GM23338 (cell line): ENCODE results near the gene NAA15. TPM values are rescaled to one million over a fixed set of nuclear protein-coding genes. Genes with fewer than 3 reads are reported as not detected.
A peak's percentile ranks its signal among the peaks of the same experiment; 100 is the strongest.
"Not testable (repeated sequence)": the region's sequence is repeated elsewhere in the genome, so short reads cannot be mapped to it uniquely, and the experiment has no call there.

Experiments
- ATAC-seq: fragments of 200-7000 bp; cut with Tn5 transposase; 3 replicates; pipeline ENCODE4 v1.9.1; 2020
- DNase-seq: peaks from one replicate; pipeline ENCODE4 v3.0.0-alpha.2; 2015; ENCODE audit warnings: low spot score
- H2AFZ ChIP-seq: fragments of 200-600 bp; sonication (generic); 2 replicates; pipeline ENCODE4 v1.8.0; 2016; ENCODE audit warnings: antibody characterized with exemption, mild to moderate bottlenecking, moderate library complexity
- H3F3A ChIP-seq: fragments of 200-600 bp; sonication (generic); replicated peaks from 2 replicates; pipeline ENCODE4 v1.8.0; 2017; ENCODE audit warnings: antibody characterized with exemption, mixed run types, low read depth
- H3K27ac ChIP-seq: fragments of 200-600 bp; sonication (generic); 2 replicates; pipeline ENCODE4 v1.6.1; 2016; ENCODE audit warnings: low read depth
- H3K27me3 ChIP-seq: fragments of 200-600 bp; sonication (generic); 2 replicates; pipeline ENCODE4 v1.8.0; 2016; ENCODE audit warnings: mild to moderate bottlenecking, mixed run types, moderate library complexity; ENCODE audit not compliant: insufficient read depth
- H3K36me3 ChIP-seq: fragments of 200-600 bp; sonication (generic); 2 replicates; pipeline ENCODE4 v1.8.0; 2016; ENCODE audit warnings: mild to moderate bottlenecking; ENCODE audit not compliant: insufficient read depth
- H3K4me1 ChIP-seq: fragments of 200-600 bp; sonication (generic); 2 replicates; pipeline ENCODE4 v1.8.0; 2016; ENCODE audit warnings: mild to moderate bottlenecking, moderate library complexity; ENCODE audit not compliant: insufficient read depth
- H3K4me2 ChIP-seq: fragments of 200-600 bp; sonication (generic); 2 replicates; pipeline ENCODE4 v1.7.1; 2017; ENCODE audit warnings: mixed run types
- H3K4me3 ChIP-seq: fragments of 200-600 bp; sonication (generic); 2 replicates; pipeline ENCODE4 v1.6.1; 2016; ENCODE audit warnings: mixed run types
- H3K79me2 ChIP-seq: fragments of 200-600 bp; sonication (generic); replicated peaks from 2 replicates; pipeline ENCODE4 v1.8.0; 2017; ENCODE audit warnings: mild to moderate bottlenecking; ENCODE audit not compliant: insufficient read depth
- H3K9me2 ChIP-seq: fragments of 200-600 bp; sonication (generic); 2 replicates; pipeline ENCODE4 v1.8.0; 2017; ENCODE audit not compliant: insufficient read depth
- H4K20me1 ChIP-seq: fragments of 200-600 bp; sonication (generic); replicated peaks from 2 replicates; pipeline ENCODE4 v1.8.0; 2017; ENCODE audit warnings: mild to moderate bottlenecking; ENCODE audit not compliant: insufficient read depth
- H3K27ac Mint-ChIP-seq: 2 replicates; pipeline ENCODE4 v1.8.0; 2020; ENCODE audit warnings: inconsistent platforms, mild to moderate bottlenecking, moderate library complexity, mixed read lengths
- H3K27me3 Mint-ChIP-seq: 3 replicates; pipeline ENCODE4 v1.8.0; 2022; ENCODE audit warnings: low read depth, mild to moderate bottlenecking, moderate library complexity, mixed read lengths, inconsistent platforms; ENCODE audit not compliant: insufficient read depth, poor library complexity
- H3K36me3 Mint-ChIP-seq: 3 replicates; pipeline ENCODE4 v1.8.0; 2021; ENCODE audit warnings: low read depth, mild to moderate bottlenecking, inconsistent platforms, moderate library complexity, mixed read lengths
- H3K4me1 Mint-ChIP-seq: 3 replicates; pipeline ENCODE4 v1.8.0; 2020; ENCODE audit warnings: mild to moderate bottlenecking, inconsistent platforms, mixed read lengths
- H3K4me3 Mint-ChIP-seq: 3 replicates; pipeline ENCODE4 v1.8.0; 2021; ENCODE audit warnings: moderate library complexity, mild to moderate bottlenecking, inconsistent platforms, mixed read lengths
- H3K9me3 Mint-ChIP-seq: 3 replicates; pipeline ENCODE4 v1.8.0; 2020; ENCODE audit warnings: moderate library complexity, mild to moderate bottlenecking, inconsistent platforms, mixed read lengths
- CREB1 ChIP-seq: fragments of 250-450 bp; sonication (Bioruptor Pico); IDR thresholded peaks from 2 replicates; pipeline ENCODE4 v1.5.0; 2020; ENCODE audit warnings: low read depth, mild to moderate bottlenecking, moderate library complexity
- EZH2phosphoT487 ChIP-seq: fragments of 200-600 bp; sonication (generic); IDR thresholded peaks from one replicate; pipeline ENCODE4 v1.8.1; 2018; ENCODE audit warnings: antibody characterized with exemption; ENCODE audit not compliant: unreplicated experiment
- POLR2AphosphoS5 ChIP-seq: IDR thresholded peaks from 2 replicates; pipeline ENCODE4 v1.6.1; 2016; ENCODE audit warnings: antibody characterized with exemption, low read depth
- STAT1 ChIP-seq: IDR thresholded peaks from one replicate; pipeline ENCODE4 v1.6.1; 2016; ENCODE audit warnings: antibody characterized with exemption; ENCODE audit not compliant: unreplicated experiment
- ZNF114 ChIP-seq: fragments of 250-450 bp; sonication (Bioruptor Pico); IDR thresholded peaks from 2 replicates; pipeline ENCODE4 v1.5.0; 2020; ENCODE audit warnings: mild to moderate bottlenecking, moderate library complexity
- polyA plus RNA-seq: library from polyadenylated mRNA; unstranded; fragments of >200 nt; fragmentation: Nextera tagmentation; extraction: Ambion mirVana; gene quantifications from 2 replicates; pipeline ENCODE4 v1.2.1, GENCODE V29; 2016
- total RNA-seq: library from RNA; depleted of rRNA; stranded (reverse); fragments of >200 nt; shearing (Covaris generic); gene quantifications from 2 replicates; pipeline ENCODE4 v1.2.3, GENCODE V29; 2014
- TF ChIP-seq, protein P1 (sequence below): IDR thresholded peaks from one replicate; pipeline ENCODE4 v1.6.1; 2018; ENCODE audit warnings: antibody characterized with exemption; ENCODE audit not compliant: unreplicated experiment
- TF ChIP-seq, protein P2 (sequence below): fragments of 250-450 bp; sonication (Bioruptor Pico); IDR thresholded peaks from 2 replicates; pipeline ENCODE4 v1.5.0; 2020; ENCODE audit warnings: mild to moderate bottlenecking, moderate library complexity

NAA15 gene
- total and polyA plus RNA-seq, 2 experiments from 2014 or later: 80.1 to 101 TPM

DNA sequence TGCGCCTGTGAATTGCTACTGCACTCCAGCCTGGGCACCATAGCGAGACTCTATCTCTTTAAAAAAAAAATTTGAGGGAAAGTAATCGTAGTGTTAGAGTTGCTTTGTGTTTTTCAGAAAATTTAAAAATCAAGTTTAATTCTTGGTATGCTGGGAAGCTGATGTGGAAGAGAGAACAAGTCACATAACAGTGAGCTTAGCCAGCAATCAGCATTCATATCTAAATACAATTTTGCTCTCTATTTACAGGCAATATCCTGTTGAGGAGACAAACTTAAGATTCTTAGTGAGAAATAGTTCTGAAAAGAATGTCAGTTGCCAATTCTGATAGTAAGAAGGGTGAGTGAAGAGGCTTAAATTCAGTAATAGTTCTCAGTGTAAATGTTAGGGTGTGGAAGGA lies 10.6 kb downstream of the NAA15 start (continued):
- TF ChIP-seq, protein P1, sequence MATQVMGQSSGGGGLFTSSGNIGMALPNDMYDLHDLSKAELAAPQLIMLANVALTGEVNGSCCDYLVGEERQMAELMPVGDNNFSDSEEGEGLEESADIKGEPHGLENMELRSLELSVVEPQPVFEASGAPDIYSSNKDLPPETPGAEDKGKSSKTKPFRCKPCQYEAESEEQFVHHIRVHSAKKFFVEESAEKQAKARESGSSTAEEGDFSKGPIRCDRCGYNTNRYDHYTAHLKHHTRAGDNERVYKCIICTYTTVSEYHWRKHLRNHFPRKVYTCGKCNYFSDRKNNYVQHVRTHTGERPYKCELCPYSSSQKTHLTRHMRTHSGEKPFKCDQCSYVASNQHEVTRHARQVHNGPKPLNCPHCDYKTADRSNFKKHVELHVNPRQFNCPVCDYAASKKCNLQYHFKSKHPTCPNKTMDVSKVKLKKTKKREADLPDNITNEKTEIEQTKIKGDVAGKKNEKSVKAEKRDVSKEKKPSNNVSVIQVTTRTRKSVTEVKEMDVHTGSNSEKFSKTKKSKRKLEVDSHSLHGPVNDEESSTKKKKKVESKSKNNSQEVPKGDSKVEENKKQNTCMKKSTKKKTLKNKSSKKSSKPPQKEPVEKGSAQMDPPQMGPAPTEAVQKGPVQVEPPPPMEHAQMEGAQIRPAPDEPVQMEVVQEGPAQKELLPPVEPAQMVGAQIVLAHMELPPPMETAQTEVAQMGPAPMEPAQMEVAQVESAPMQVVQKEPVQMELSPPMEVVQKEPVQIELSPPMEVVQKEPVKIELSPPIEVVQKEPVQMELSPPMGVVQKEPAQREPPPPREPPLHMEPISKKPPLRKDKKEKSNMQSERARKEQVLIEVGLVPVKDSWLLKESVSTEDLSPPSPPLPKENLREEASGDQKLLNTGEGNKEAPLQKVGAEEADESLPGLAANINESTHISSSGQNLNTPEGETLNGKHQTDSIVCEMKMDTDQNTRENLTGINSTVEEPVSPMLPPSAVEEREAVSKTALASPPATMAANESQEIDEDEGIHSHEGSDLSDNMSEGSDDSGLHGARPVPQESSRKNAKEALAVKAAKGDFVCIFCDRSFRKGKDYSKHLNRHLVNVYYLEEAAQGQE: no peak
- TF ChIP-seq EZH2phosphoT487 (no peak), POLR2AphosphoS5 (no peak)

DNA sequence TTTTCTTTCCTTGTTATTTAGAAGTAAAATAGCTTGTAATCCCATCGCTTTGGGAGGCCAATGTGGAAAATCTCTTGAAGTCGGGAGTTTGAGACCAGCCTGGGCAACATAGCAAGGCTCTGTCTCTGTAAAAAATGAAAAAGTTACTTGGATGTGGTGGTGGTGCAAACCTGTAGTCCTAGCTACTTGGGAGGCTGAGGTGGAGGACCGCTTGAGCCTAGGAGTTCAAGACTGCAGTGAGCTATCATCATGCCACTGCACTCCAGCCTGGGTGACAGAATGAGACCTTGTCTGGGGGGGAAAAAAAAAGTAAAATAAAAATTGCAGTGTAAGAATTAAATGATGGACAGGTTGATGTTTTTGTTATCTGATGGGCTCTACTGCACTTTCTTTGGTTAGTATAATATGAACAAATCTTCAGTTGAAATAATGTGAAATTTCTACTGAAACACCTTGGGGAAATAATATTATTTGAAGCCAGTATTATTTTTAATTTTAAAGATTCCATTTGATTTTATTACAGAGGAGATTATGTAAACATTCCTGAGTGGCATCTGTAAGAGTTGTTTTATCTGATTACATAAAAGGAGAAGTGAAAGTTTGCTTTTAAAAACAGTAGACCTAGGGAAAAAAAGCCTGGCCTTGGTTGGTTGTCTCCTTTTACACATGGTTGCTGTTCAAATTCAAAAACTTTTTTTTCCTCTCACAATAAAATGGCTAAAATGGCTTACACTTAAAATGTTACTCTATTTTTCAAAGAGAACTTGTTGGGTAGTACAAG lies 11.4 kb downstream of the NAA15 start:
- H3K27ac Mint-ChIP-seq: peak overlapping the region; percentile 85
- H3K36me3 ChIP-seq: no peaks in the 10 kb centered on the region
- peaks cover 56% of the 10 kb centered on the region for H4K20me1 ChIP-seq
- peaks cover 7% of the 10 kb centered on the region; the same call in 1 of the 3 replicates for H3K36me3 Mint-ChIP-seq
- H3K9me2 ChIP-seq: no peaks in the 10 kb centered on the region
- TF ChIP-seq STAT1 (no peak), EZH2phosphoT487 (no peak), ZNF114 (CRISPR knock-in tag) (no peak), CREB1 (CRISPR knock-in tag) (no peak), POLR2AphosphoS5 (no peak)
- TF ChIP-seq, protein P2, sequence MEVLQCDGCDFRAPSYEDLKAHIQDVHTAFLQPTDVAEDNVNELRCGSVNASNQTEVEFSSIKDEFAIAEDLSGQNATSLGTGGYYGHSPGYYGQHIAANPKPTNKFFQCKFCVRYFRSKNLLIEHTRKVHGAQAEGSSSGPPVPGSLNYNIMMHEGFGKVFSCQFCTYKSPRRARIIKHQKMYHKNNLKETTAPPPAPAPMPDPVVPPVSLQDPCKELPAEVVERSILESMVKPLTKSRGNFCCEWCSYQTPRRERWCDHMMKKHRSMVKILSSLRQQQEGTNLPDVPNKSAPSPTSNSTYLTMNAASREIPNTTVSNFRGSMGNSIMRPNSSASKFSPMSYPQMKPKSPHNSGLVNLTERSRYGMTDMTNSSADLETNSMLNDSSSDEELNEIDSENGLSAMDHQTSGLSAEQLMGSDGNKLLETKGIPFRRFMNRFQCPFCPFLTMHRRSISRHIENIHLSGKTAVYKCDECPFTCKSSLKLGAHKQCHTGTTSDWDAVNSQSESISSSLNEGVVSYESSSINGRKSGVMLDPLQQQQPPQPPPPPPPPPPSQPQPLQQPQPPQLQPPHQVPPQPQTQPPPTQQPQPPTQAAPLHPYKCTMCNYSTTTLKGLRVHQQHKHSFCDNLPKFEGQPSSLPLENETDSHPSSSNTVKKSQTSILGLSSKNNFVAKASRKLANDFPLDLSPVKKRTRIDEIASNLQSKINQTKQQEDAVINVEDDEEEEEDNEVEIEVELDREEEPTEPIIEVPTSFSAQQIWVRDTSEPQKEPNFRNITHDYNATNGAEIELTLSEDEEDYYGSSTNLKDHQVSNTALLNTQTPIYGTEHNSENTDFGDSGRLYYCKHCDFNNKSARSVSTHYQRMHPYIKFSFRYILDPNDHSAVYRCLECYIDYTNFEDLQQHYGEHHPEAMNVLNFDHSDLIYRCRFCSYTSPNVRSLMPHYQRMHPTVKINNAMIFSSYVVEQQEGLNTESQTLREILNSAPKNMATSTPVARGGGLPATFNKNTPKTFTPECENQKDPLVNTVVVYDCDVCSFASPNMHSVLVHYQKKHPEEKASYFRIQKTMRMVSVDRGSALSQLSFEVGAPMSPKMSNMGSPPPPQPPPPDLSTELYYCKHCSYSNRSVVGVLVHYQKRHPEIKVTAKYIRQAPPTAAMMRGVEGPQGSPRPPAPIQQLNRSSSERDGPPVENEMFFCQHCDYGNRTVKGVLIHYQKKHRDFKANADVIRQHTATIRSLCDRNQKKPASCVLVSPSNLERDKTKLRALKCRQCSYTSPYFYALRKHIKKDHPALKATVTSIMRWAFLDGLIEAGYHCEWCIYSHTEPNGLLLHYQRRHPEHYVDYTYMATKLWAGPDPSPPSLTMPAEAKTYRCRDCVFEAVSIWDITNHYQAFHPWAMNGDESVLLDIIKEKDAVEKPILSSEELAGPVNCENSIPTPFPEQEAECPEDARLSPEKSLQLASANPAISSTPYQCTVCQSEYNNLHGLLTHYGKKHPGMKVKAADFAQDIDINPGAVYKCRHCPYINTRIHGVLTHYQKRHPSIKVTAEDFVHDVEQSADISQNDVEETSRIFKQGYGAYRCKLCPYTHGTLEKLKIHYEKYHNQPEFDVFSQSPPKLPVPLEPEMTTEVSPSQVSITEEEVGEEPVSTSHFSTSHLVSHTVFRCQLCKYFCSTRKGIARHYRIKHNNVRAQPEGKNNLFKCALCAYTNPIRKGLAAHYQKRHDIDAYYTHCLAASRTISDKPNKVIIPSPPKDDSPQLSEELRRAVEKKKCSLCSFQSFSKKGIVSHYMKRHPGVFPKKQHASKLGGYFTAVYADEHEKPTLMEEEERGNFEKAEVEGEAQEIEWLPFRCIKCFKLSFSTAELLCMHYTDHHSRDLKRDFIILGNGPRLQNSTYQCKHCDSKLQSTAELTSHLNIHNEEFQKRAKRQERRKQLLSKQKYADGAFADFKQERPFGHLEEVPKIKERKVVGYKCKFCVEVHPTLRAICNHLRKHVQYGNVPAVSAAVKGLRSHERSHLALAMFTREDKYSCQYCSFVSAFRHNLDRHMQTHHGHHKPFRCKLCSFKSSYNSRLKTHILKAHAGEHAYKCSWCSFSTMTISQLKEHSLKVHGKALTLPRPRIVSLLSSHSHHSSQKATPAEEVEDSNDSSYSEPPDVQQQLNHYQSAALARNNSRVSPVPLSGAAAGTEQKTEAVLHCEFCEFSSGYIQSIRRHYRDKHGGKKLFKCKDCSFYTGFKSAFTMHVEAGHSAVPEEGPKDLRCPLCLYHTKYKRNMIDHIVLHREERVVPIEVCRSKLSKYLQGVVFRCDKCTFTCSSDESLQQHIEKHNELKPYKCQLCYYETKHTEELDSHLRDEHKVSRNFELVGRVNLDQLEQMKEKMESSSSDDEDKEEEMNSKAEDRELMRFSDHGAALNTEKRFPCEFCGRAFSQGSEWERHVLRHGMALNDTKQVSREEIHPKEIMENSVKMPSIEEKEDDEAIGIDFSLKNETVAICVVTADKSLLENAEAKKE (CRISPR knock-in tag): no peak
- no peak overlapping the region for H3K4me2 ChIP-seq
- H3K27me3 Mint-ChIP-seq: peaks cover 3% of the 10 kb centered on the region
- ATAC-seq (no peak), DNase-seq (no peak)
- H3K27ac ChIP-seq: 0 out of 2 replicates have a peak overlapping the region, but pooled peaks have one; percentile 4
- H3K79me2 ChIP-seq: peaks cover 100% of the 10 kb centered on the region
- no peaks in the 10 kb centered on the region for H3K9me3 Mint-ChIP-seq
- no peak overlapping the region for H3K4me3 ChIP-seq
- H3K27me3 ChIP-seq: no peaks in the 10 kb centered on the region
- H3K4me1 Mint-ChIP-seq: peaks cover 57% of the 10 kb centered on the region
- no peak overlapping the region for H3K4me3 Mint-ChIP-seq
- no peak overlapping the region for H2AFZ ChIP-seq
- no peaks in the 10 kb centered on the region for H3F3A ChIP-seq
- peaks cover 55% of the 10 kb centered on the region for H3K4me1 ChIP-seq

DNA sequence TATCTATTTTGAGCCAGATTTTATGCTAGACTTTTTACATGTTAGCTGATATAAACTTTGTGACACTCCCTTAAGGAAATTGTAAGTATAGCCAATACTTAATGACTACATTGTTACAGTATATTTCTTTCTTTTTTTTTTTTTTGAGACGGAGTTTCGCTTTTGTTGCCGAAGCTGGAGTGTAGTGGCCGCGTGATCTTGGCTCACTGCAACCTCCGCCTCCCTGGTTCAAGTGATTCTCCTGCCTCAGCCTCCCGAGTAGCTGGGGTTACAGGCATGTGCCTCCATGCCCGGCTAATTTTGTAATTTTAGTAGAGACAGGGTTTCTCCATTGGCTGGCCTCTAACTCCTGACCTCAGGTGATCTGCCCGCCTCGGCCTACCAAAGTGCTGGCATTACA lies 12.1 kb downstream of the NAA15 start:
- H3K4me3 ChIP-seq, H3K36me3 Mint-ChIP-seq, H3K4me3 Mint-ChIP-seq, DNase-seq, H3K36me3 ChIP-seq, H2AFZ ChIP-seq, ATAC-seq, H3K9me3 Mint-ChIP-seq, H3K9me2 ChIP-seq, H3K27me3 Mint-ChIP-seq, H3F3A ChIP-seq, H3K27me3 ChIP-seq: not testable (repeated sequence)
- Histone ChIP-seq H3K79me2 (peaks cover 100% of the 10 kb centered on the region), H3K4me2 (peak overlapping the region; percentile 30; the same call in 1 of the 2 replicates), H3K27ac (peak overlapping the region; percentile 73; the same call in 1 of the 2 replicates), H3K4me1 (peaks cover 55% of the 10 kb centered on the region), H4K20me1 (peaks cover 56% of the 10 kb centered on the region)
- Mint-ChIP-seq H3K27ac (peak overlapping the region; percentile 85), H3K4me1 (peaks cover 57% of the 10 kb centered on the region)
